Epithelial cell of proximal tubule (primary cell): ENCODE measurements around the gene SLC2A5. TPM values are rescaled to one million over a fixed set of nuclear protein-coding genes. Genes with fewer than 3 reads are reported as not detected.

Experiments used
- DNase-seq: peaks from one replicate; pipeline ENCODE4 v3.0.0-alpha.2; 2011; ENCODE audit warnings: low read depth
- H3K4me3 ChIP-seq: 2 replicates; pipeline ENCODE4 v1.5.1; 2011; ENCODE audit warnings: low read depth, mild to moderate bottlenecking, low read length
- total RNA-seq: library from RNA; depleted of rRNA; stranded (reverse); fragments of >200 nt; gene quantifications from 2 replicates; pipeline ENCODE4 v1.2.3, GENCODE V29; 2015
- TF ChIP-seq, protein P1 (sequence below): conservative IDR thresholded peaks from 2 replicates; pipeline ENCODE4 v1.5.1; 2012; ENCODE audit warnings: low read depth, mild to moderate bottlenecking, low read length

SLC2A5 gene
- total RNA-seq, 1 donor from 2014 or later, result not detected

DNA sequence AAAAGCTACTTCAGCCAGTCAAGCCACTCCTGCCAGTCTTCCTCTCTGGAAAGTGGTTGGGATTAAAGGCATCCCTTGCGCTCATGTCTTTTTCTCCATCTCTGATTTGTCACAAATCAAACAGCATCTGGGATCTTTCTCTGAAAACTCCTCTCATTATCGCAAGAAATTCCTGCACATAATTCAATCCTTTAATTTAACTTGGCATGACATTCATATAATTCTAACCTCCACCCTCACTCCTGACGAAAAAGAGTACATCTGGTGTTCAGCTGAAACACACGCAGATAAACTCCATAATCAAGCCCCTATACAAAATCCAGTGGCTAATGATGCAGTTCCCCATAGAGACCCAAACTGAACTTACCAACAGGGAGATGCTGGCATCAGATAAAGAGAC is 19.4 kb upstream of the SLC2A5 start:
- TF ChIP-seq, protein P1, sequence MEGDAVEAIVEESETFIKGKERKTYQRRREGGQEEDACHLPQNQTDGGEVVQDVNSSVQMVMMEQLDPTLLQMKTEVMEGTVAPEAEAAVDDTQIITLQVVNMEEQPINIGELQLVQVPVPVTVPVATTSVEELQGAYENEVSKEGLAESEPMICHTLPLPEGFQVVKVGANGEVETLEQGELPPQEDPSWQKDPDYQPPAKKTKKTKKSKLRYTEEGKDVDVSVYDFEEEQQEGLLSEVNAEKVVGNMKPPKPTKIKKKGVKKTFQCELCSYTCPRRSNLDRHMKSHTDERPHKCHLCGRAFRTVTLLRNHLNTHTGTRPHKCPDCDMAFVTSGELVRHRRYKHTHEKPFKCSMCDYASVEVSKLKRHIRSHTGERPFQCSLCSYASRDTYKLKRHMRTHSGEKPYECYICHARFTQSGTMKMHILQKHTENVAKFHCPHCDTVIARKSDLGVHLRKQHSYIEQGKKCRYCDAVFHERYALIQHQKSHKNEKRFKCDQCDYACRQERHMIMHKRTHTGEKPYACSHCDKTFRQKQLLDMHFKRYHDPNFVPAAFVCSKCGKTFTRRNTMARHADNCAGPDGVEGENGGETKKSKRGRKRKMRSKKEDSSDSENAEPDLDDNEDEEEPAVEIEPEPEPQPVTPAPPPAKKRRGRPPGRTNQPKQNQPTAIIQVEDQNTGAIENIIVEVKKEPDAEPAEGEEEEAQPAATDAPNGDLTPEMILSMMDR, result no peak
- no peak for DNase-seq
- H3K4me3 ChIP-seq, result no peak overlapping the region

DNA sequence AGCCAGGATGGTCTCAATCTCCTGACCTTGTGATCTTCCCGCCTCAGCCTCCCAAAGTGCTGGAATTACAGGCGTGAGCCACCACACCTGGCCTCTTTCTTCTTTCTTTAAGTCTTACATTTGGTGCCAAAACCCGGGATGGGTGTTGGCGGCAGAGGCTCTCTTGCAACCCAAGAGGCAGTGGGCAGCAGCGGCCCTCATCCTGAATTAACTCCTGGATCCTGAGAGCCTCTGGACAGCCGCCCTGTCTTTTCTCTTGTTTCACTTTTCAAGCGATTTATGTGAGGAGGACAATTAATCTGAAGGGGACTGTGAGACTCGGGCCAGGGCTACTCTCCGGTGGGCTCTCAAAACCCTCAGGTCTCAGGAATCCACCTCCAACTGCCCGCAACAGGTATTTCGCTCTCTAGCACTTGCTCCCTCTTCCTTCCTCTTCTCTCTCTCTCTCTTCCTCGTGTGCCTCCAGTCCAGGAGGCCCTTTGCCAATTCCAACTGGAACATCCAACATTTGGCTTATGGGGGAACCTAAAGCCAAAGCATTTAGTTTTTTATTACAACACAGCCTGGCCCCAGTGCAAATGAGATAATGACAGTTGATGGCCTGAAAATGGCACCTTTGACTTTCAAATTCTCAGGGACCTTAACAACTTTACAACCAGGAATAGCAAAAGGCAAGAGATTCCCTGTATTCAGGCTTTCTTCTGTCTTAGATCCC is 18.1 kb upstream of the SLC2A5 start:
- H3K4me3 ChIP-seq, result no peak overlapping the region
- TF ChIP-seq, protein P1, result no peak

DNA sequence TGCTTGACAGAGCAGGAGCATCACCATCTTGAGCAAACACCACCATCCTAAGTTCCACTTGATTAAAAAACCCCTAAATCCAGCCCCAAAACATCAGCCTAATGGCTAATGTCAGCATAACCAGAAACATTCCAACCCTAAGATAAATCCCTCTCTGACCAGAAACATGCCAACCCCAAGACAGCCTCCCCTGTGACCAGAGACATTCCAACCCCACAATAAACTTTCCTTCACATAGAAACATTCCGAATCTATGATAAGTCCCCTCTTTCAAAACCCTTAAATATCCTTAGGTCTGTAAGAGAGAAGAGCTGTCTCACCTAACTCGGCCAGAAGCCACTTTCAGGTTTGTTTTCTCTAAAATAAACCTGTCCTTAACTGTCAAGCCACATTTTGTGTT is 17.4 kb upstream of the SLC2A5 start:
- DNase-seq, result no peak
- no peak overlapping the region for H3K4me3 ChIP-seq
- TF ChIP-seq, protein P1, result no peak

More for the DNA sequence above, 18.1 kb upstream of the SLC2A5 start:
- DNase-seq, result no peak

DNA sequence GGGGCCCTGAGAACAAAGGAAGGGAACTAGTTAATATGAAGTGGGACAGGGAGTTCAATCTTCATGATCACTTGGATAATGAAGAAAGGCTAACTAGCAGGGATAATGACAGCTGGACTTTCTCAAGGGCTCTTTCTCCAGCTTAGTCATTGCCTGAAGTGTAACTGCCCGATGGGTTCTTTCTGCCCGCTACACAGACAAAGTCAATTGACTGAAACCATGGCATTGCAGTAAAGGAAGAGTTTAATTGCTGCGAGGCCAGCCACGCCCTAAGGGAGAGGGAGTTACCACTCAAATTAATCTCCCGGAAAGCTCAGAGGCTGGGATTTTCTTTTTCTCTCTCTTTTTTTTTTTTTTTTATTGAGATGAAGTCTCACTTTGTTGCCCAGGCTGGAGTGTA is 16.6 kb upstream of the SLC2A5 start:
- no peak for DNase-seq
- no peak overlapping the region for H3K4me3 ChIP-seq
- TF ChIP-seq, protein P1, result no peak

DNA sequence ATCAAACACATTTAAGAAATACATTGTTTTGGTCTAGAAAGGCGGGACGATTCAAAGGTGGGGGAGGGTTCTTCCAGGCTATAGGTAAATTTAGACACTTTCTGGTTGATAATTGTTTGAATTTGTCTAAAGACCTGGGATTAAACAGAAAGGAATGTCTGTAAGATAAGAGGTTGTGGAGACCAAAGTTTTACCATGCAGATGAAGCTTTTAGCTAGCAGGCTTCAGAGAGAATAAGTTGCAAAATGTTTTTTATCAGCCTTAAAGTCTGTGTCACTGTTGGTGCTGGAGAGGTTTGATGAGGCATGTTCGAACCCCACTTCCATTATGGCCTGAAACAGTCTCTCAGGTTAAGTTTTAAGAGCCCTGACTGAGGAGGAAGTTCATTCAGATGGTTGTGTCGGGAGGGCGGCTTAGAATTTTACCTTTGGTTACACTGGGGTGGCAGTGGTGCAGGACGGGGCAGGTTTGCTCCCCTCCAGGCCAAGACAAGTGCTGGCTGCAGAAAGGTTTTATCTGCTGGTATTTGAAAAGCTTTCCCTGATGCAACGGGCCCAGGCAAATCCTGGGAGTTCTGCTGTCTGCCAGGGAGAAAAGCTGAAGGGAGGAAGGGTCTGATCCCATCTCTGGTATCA is 16.0 kb upstream of the SLC2A5 start:
- no peak overlapping the region for H3K4me3 ChIP-seq
- DNase-seq, result no peak
- TF ChIP-seq, protein P1, result no peak

DNA sequence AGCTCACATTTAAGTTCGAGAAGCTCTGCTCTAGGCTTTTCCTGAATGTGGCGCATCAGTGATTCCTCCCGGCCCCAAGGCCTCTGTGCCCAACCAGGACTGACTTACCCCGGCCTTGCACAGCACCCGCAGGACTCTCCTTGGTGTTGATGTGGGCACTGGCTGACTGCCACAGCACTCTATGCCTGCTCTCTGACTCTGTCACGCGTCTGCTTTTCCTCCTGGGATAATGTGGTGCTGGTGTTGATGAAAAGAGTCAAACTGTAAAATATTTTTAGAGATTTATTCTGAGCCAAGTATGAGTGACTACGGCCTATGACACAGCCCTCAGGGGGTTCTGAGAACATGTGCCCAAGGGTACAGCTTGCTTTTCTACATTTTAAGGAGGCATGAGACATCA is 15.5 kb upstream of the SLC2A5 start:
- DNase-seq, result no peak
- H3K4me3 ChIP-seq, result no peak overlapping the region
- TF ChIP-seq, protein P1, result no peak

DNA sequence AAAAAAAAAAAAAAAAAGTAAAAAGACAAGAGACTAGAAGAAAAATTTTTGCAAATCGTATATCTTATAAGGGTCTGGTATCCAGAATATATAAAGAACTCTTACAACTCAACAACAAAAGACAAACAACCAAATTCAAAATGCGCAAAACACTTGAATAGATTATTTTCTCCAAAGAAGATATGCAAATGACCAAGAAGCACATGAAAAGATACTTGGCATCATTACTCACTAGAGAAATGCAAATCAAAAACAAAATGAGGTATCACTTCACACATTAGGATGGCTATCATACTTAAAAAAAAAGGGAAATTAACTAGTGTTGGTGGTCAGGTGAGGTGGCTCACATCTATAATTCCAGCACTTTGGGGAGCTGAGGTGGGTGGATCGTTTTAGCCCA is 12.0 kb upstream of the SLC2A5 start:
- TF ChIP-seq, protein P1, result no peak
- no peak for DNase-seq
- no peak overlapping the region for H3K4me3 ChIP-seq
